Measurements from ENCODE around the gene USHBP1. TPM values are rescaled to one million over a fixed set of nuclear protein-coding genes. Genes with fewer than 3 reads are reported as not detected.

Gene USHBP1
- total and polyA plus RNA-seq, 2 of the 13 experiments (the other 11 are each of a cell fraction or from before 2014, with no cell fraction given) = 0.15 to 1.5 TPM

GRCh38 chr19:17260842-17261325 is 3.7 kb downstream of the USHBP1 start (continued):
- TF ChIP-seq ZHX1 (CRISPR knock-in tag; IDR thresholded peaks at IDR 0.05; ENCODE audit: low read depth) = no peak
- TF ChIP-seq SALL1 (CRISPR knock-in tag; IDR thresholded peaks at IDR 0.05) = peak; percentile 76; the same call in 1 of the 2 replicates
- no peak for TF ChIP-seq ZNF44 (CRISPR knock-in tag; IDR thresholded peaks at IDR 0.05)
- TF ChIP-seq PAX8 (CRISPR knock-in tag; IDR thresholded peaks at IDR 0.05; ENCODE audit: borderline replicate concordance) = no peak
- peak; percentile 68; the same call in 1 of the 2 replicates for TF ChIP-seq THRA (CRISPR knock-in tag; IDR thresholded peaks at IDR 0.05; ENCODE audit: borderline replicate concordance)
- TF ChIP-seq ELF1 (CRISPR knock-in tag; IDR thresholded peaks at IDR 0.05) = 0 out of 2 replicates have a peak, but pooled peaks have one; percentile 9
- TF ChIP-seq DMTF1 (CRISPR knock-in tag; IDR thresholded peaks at IDR 0.05) = no peak
- TF ChIP-seq ZNF232 (CRISPR knock-in tag; IDR thresholded peaks at IDR 0.05; ENCODE audit: borderline replicate concordance) = no peak
- no peak for TF ChIP-seq SIN3B (IDR thresholded peaks at IDR 0.05; ENCODE audit: low read length)
- TF ChIP-seq TFAP4 (IDR thresholded peaks at IDR 0.05; ENCODE audit: borderline replicate concordance, low read depth) = no peak
- TF ChIP-seq ZNF101 (CRISPR knock-in tag; IDR thresholded peaks at IDR 0.05; ENCODE audit: borderline replicate concordance, low read depth) = no peak
- TF ChIP-seq SATB2 (CRISPR knock-in tag; IDR thresholded peaks at IDR 0.05) = no peak
- TF ChIP-seq GPN1 (CRISPR knock-in tag; IDR thresholded peaks at IDR 0.05; ENCODE audit: borderline replicate concordance) = no peak
- TF ChIP-seq THAP9 (CRISPR knock-in tag; IDR thresholded peaks at IDR 0.05; ENCODE audit: borderline replicate concordance) = no peak
- TF ChIP-seq ZNF367 (CRISPR knock-in tag; IDR thresholded peaks at IDR 0.05; ENCODE audit: borderline replicate concordance) = no peak
- no peak for TF ChIP-seq ZBTB3 (CRISPR knock-in tag; IDR thresholded peaks at IDR 0.05; ENCODE audit: borderline replicate concordance, low read depth)
- TF ChIP-seq HINFP (CRISPR knock-in tag; IDR thresholded peaks at IDR 0.05; ENCODE audit: low read depth) = 0 out of 2 replicates have a peak, but pooled peaks have one; percentile 27

All from HepG2 (cell line).